ENCODE data around the gene DGCR2. TPM values are rescaled to one million over a fixed set of nuclear protein-coding genes. Genes with fewer than 3 reads are reported as not detected.

The DGCR2 gene, protein sequence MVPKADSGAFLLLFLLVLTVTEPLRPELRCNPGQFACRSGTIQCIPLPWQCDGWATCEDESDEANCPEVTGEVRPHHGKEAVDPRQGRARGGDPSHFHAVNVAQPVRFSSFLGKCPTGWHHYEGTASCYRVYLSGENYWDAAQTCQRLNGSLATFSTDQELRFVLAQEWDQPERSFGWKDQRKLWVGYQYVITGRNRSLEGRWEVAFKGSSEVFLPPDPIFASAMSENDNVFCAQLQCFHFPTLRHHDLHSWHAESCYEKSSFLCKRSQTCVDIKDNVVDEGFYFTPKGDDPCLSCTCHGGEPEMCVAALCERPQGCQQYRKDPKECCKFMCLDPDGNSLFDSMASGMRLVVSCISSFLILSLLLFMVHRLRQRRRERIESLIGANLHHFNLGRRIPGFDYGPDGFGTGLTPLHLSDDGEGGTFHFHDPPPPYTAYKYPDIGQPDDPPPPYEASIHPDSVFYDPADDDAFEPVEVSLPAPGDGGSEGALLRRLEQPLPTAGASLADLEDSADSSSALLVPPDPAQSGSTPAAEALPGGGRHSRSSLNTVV
- total RNA-seq (2022; extraction: Qiagen RNA extraction; ENCODE audit: low read depth) = 17.6 to 22.4 TPM (median 21.7 TPM) in 5 replicates

GRCh38 chr22:19122143-19122751, at the start of gene DGCR2:
DGCR2 (minus strand) TSS chr22:19122412; CDS start chr22:19122206, 206 bp downstream.

DNA sequence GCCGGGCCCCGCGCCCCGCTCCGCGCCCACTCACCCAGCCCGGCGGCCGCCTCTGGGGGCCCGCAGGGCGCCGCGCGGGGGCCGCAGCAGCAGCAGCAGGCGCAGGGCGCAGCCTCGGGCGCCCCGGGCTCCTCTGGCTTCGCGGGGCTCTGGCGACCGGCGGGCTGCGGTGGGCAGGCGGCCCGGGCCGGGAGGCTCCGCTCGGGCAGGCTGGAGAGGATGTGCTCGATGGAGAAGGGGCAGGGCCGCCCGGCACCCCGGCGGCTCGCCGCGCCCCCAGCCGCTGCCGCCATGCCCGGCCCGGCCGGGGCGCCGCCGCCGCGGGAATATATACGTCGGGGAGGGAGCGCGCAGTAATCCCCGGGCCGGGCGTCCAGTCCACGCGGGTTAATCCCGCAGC, 27.8 kb upstream of the DGCR2 start, which contains the start of gene GSC2:
TSS of gene GSC2 (minus strand) at position 302 of the 400 bp plus-strand sequence. CDS start at position 293, 9 bp downstream.

GRCh38 chr22:19130959-19131684, 8.9 kb upstream of the DGCR2 start, which contains the start of gene TSSK2:
TSSK2 (plus strand) TSS chr22:19131308; CDS start chr22:19131400, 92 bp downstream.

Other genes starting within 250 kb of the DGCR2 start
- 1.2 to 2.0 TPM (median 1.8 TPM) in 5 replicates for gene DGCR6, start 216.1 kb downstream of the DGCR2 start, total RNA-seq (2022; extraction: Qiagen RNA extraction; ENCODE audit: low read depth)
- 0.89 to 1.6 TPM (median 0.97 TPM) in 5 replicates for gene PRODH, start 186.1 kb downstream of the DGCR2 start, total RNA-seq (2022; extraction: Qiagen RNA extraction; ENCODE audit: low read depth)
- gene TSSK2, start 8.9 kb upstream of the DGCR2 start, total RNA-seq (2022; extraction: Qiagen RNA extraction; ENCODE audit: low read depth) = not detected in 5 replicates
- gene ESS2, start 22.2 kb upstream of the DGCR2 start, total RNA-seq (2022; extraction: Qiagen RNA extraction; ENCODE audit: low read depth) = 9.9 to 12.2 TPM (median 11.4 TPM) in 5 replicates
- 0.14 to 0.15 TPM in 2 of 5 replicates, not detected in the others for gene GSC2, start 27.9 kb upstream of the DGCR2 start, total RNA-seq (2022; extraction: Qiagen RNA extraction; ENCODE audit: low read depth)
- gene SLC25A1, start 56.3 kb upstream of the DGCR2 start, total RNA-seq (2022; extraction: Qiagen RNA extraction; ENCODE audit: low read depth) = 45.2 to 63.6 TPM (median 60.1 TPM) in 5 replicates
- 3.6 to 5.4 TPM (median 4.8 TPM) in 5 replicates for gene CLTCL1, start 169.3 kb upstream of the DGCR2 start, total RNA-seq (2022; extraction: Qiagen RNA extraction; ENCODE audit: low read depth)

Data from A549 treated with GW870086 at 1 μM for 4 hours (cell line).